IPS DF 19.7 (cell line): ENCODE results near the gene CLEC4A.
"Not testable (repeated sequence)": the region's sequence is repeated elsewhere in the genome, so short reads cannot be mapped to it uniquely, and the experiment has no call there.

Experiments
- DNase-seq: peaks from one replicate; pipeline ENCODE4 v3.0.0-alpha.2; 2013; ENCODE audit warnings: low read depth, low spot score

The CLEC4A gene

GRCh38 chr12:8123124-8123912 is at the start of gene CLEC4A:
CLEC4A (plus strand) TSS chr12:8123617; CDS start chr12:8123879, 262 bp downstream.
- no peak for DNase-seq

- DNase-seq: no peak
Measured at GRCh38 chr12:8075935-8076334, 47.5 kb upstream of the CLEC4A start.

GRCh38 chr12:8076366-8076765 is 47.1 kb upstream of the CLEC4A start:
- DNase-seq: no peak

- DNase-seq: no peak
Measured at GRCh38 chr12:8077207-8077606, 46.2 kb upstream of the CLEC4A start.

GRCh38 chr12:8078398-8078797 is 45.0 kb upstream of the CLEC4A start:
- DNase-seq: no peak

- no peak for DNase-seq
Measured at GRCh38 chr12:8078916-8079315, 44.5 kb upstream of the CLEC4A start.

GRCh38 chr12:8080120-8080519 is 43.3 kb upstream of the CLEC4A start:
- no peak for DNase-seq

GRCh38 chr12:8081251-8081920 is 42.0 kb upstream of the CLEC4A start:
- no peak for DNase-seq

GRCh38 chr12:8082808-8083100 is 40.7 kb upstream of the CLEC4A start:
- DNase-seq: no peak

GRCh38 chr12:8084351-8084750 is 39.1 kb upstream of the CLEC4A start:
- not testable (repeated sequence) for DNase-seq

GRCh38 chr12:8087666-8088065 is 35.8 kb upstream of the CLEC4A start:
- no peak for DNase-seq

- DNase-seq: no peak
Measured at GRCh38 chr12:8088574-8088973, 34.8 kb upstream of the CLEC4A start.

GRCh38 chr12:8089277-8089676 is 34.1 kb upstream of the CLEC4A start:
- DNase-seq: not testable (repeated sequence)

GRCh38 chr12:8089716-8090115 is 33.7 kb upstream of the CLEC4A start:
- DNase-seq: no peak

- no peak for DNase-seq
Measured at GRCh38 chr12:8093291-8093690, 30.1 kb upstream of the CLEC4A start.

- no peak for DNase-seq
Measured at GRCh38 chr12:8096281-8096915, 27.0 kb upstream of the CLEC4A start.

- DNase-seq: no peak
Measured at GRCh38 chr12:8099235-8099634, 24.2 kb upstream of the CLEC4A start.

GRCh38 chr12:8108808-8109398 is 14.5 kb upstream of the CLEC4A start:
- DNase-seq: peak; percentile 28

GRCh38 chr12:8113117-8113516 is 10.3 kb upstream of the CLEC4A start:
- not testable (repeated sequence) for DNase-seq

- DNase-seq: no peak
Measured at GRCh38 chr12:8120072-8120713, 3.2 kb upstream of the CLEC4A start.

GRCh38 chr12:8127138-8127537 is 3.7 kb downstream of the CLEC4A start:
- DNase-seq: no peak
